CD4-positive, alpha-beta memory T cell (primary cell): ENCODE results near the gene NLGN2. TPM values are rescaled to one million over a fixed set of nuclear protein-coding genes. Genes with fewer than 3 reads are reported as not detected.
A peak's percentile ranks its signal among the peaks of the same experiment; 100 is the strongest.

Experiments
- CTCF ChIA-PET: fragments of 350-600 bp; sonication (Branson Sonifier 250); formaldehyde crosslinking; loops from one replicate; lab custom pipeline; 2021; ENCODE audit warnings: inconsistent platforms; ENCODE audit not compliant: partially characterized antibody; lab: Charles Lee
- POLR2A ChIA-PET: fragments of 350-600 bp; sonication (Branson Sonifier 250); formaldehyde crosslinking; loops from one replicate; lab custom pipeline; 2021; ENCODE audit not compliant: partially characterized antibody; lab: Charles Lee
- DNase-seq, 5 donors: peaks; one replicate each; pipeline versions ENCODE4 v3.0.0 to v3.0.0-alpha.2; 2020 to 2022; ENCODE audit warnings: mixed read lengths in 1 of 5
- H3K27ac ChIP-seq: one replicate; pipeline ENCODE4 v1.7.0; 2013; ENCODE audit warnings: low read depth, low read length
- H3K27me3 ChIP-seq: 2 replicates; pipeline ENCODE4 v1.7.0; 2013; ENCODE audit warnings: mild to moderate bottlenecking, low read length, moderate library complexity; ENCODE audit not compliant: insufficient read depth
- H3K36me3 ChIP-seq: 2 replicates; pipeline ENCODE4 v1.7.0; 2013; ENCODE audit warnings: mild to moderate bottlenecking, low read length, moderate library complexity; ENCODE audit not compliant: insufficient read depth
- H3K4me1 ChIP-seq: 2 replicates; pipeline ENCODE4 v1.7.0; 2013; ENCODE audit warnings: mild to moderate bottlenecking, low read length, moderate library complexity; ENCODE audit not compliant: insufficient read depth
- H3K4me3 ChIP-seq, 2 donors: one replicate each; pipeline ENCODE4 v1.7.0; 2013; ENCODE audit warnings: low read length in 2 of 2, mild to moderate bottlenecking in 1 of 2
- H3K9me3 ChIP-seq, 2 donors: one replicate each; pipeline ENCODE4 v1.7.0; 2013; ENCODE audit warnings: low read length in 2 of 2, control low read depth in 1 of 2; ENCODE audit not compliant: control insufficient read depth in 1 of 2
- H3K27ac Mint-ChIP-seq, 7 donors: one replicate each; pipeline ENCODE4 v1.8.0; 2020 to 2021; ENCODE audit warnings: mixed read lengths in 7 of 7, mild to moderate bottlenecking in 6 of 7, inconsistent platforms in 3 of 7, moderate library complexity in 3 of 7
- H3K27me3 Mint-ChIP-seq, 2 donors: one replicate each; pipeline ENCODE4 v1.8.0; 2020 to 2021; ENCODE audit warnings: mixed read lengths in 2 of 2
- H3K36me3 Mint-ChIP-seq, 2 donors: one replicate each; pipeline ENCODE4 v1.8.0; 2020 to 2021; ENCODE audit warnings: mixed read lengths in 2 of 2, inconsistent platforms in 1 of 2, mild to moderate bottlenecking in 1 of 2
- H3K4me1 Mint-ChIP-seq, 4 donors: one replicate each; pipeline ENCODE4 v1.8.0; 2020 to 2021; ENCODE audit warnings: mixed read lengths in 4 of 4, mild to moderate bottlenecking in 1 of 4
- H3K4me3 Mint-ChIP-seq, 8 donors: one replicate each; pipeline ENCODE4 v1.8.0; 2020 to 2021; ENCODE audit warnings: mixed read lengths in 8 of 8, mild to moderate bottlenecking in 7 of 8, moderate library complexity in 6 of 8, inconsistent platforms in 3 of 8
- H3K9me3 Mint-ChIP-seq, 8 donors: one replicate each; pipeline ENCODE4 v1.8.0; 2020 to 2021; ENCODE audit warnings: mixed read lengths in 8 of 8, mild to moderate bottlenecking in 5 of 8, inconsistent platforms in 3 of 8, moderate library complexity in 1 of 8
- intact Hi-C: fragments of 100-400 bp; cut with micrococcal nuclease; formaldehyde crosslinking; loops from one replicate; pipeline ENCODE4 v1.15.1; 2023
- polyA plus RNA-seq, 2 donors: library from polyadenylated mRNA; unstranded; fragments of 300-500 nt; fragmentation: Illumina TruSeq; gene quantifications; one replicate each; pipeline ENCODE4 v1.2.3, GENCODE V29; 2021
- total RNA-seq, 2 experiments: library from RNA; stranded (reverse); gene quantifications; one replicate each; pipeline ENCODE4 v1.2.3, GENCODE V29; 2021

NLGN2 gene
- total and polyA plus RNA-seq, 4 experiments from 2014 or later: 0.08 to 9.8 (median 8.8) TPM; not detected in 1

GRCh38 chr17:7382901-7383300 lies 24.7 kb upstream of the NLGN2 start:
- no peak overlapping the region for H3K4me3 ChIP-seq
- peaks cover 8 to 28% (median 13%) of the 10 kb centered on the region in 4 donors for H3K4me1 Mint-ChIP-seq
- H3K9me3 Mint-ChIP-seq: peaks cover 0 to 6% (median 0%) of the 10 kb centered on the region in 8 donors
- peaks cover 7 to 14% of the 10 kb centered on the region in 2 donors for H3K36me3 Mint-ChIP-seq
- H3K4me1 ChIP-seq: peaks cover 16% of the 10 kb centered on the region
- intact Hi-C loops: no loop called here
- no peaks in the 10 kb centered on the region for H3K9me3 ChIP-seq
- no peak overlapping the region for H3K27ac ChIP-seq
- POLR2A ChIA-PET: interaction anchor here (0.8 to 4.7 kb wide), 14 partner anchors 11 to 305 kb away, joined by 3 to 57 read pairs (median 8); partner anchors contain the start of genes ACAP1, CHRNB1, GPS2 and KCTD11
- peak overlapping the region in 5 of 8 donors; percentile 15 to 57 (median 35) for H3K4me3 Mint-ChIP-seq
- CTCF ChIA-PET: interaction anchor here (1.0 to 3.0 kb wide), 3 partner anchors 26 to 53 kb away, joined by 3 to 14 read pairs (median 5); partner anchors contain the start of gene TMEM102
- no peak for DNase-seq
- H3K36me3 ChIP-seq: no peaks in the 10 kb centered on the region
- H3K27ac Mint-ChIP-seq: peak overlapping the region in 2 of 7 donors; percentile 15 to 30
- peaks cover 9% of the 10 kb centered on the region for H3K27me3 ChIP-seq
- peaks cover 28 to 32% of the 10 kb centered on the region in 2 donors for H3K27me3 Mint-ChIP-seq

GRCh38 chr17:7383371-7383741 lies 24.3 kb upstream of the NLGN2 start:
- H3K4me1 Mint-ChIP-seq: peaks cover 8 to 28% (median 13%) of the 10 kb centered on the region in 4 donors
- H3K36me3 ChIP-seq: peaks cover under 1% of the 10 kb centered on the region
- peak overlapping the region in 6 of 8 donors; percentile 7 to 86 (median 67) for H3K4me3 Mint-ChIP-seq
- H3K27ac Mint-ChIP-seq: peak overlapping the region in 3 of 7 donors; percentile 30 to 95 (median 78)
- no peaks in the 10 kb centered on the region for H3K9me3 ChIP-seq
- H3K27me3 ChIP-seq: peaks cover 9% of the 10 kb centered on the region
- intact Hi-C loops: no loop called here
- CTCF ChIA-PET: interaction anchor here (1.0 to 3.0 kb wide), 4 partner anchors 27 to 201 kb away, joined by 3 to 14 read pairs (median 4); partner anchors contain the start of genes MPDU1 and TMEM102
- H3K36me3 Mint-ChIP-seq: peaks cover 7 to 15% of the 10 kb centered on the region in 2 donors
- peaks cover 0 to 6% (median 0%) of the 10 kb centered on the region in 8 donors for H3K9me3 Mint-ChIP-seq
- H3K4me3 ChIP-seq: peak overlapping the region in 1 of 2 donors; percentile 86
- DNase-seq: no peak
- H3K27me3 Mint-ChIP-seq: peaks cover 28 to 32% of the 10 kb centered on the region in 2 donors
- POLR2A ChIA-PET: interaction anchor here (0.9 to 6.8 kb wide), 19 partner anchors 9 to 304 kb away, joined by 3 to 69 read pairs (median 10); partner anchors contain the start of genes ACAP1, CHRNB1, GPS2 and KCTD11
- peak overlapping the region; percentile 72 for H3K27ac ChIP-seq
- H3K4me1 ChIP-seq: peaks cover 16% of the 10 kb centered on the region

GRCh38 chr17:7383742-7384488 lies 23.7 kb upstream of the NLGN2 start:
- H3K27ac ChIP-seq: peak overlapping the region; percentile 72
- intact Hi-C loops: loop anchor here (1.0 kb wide), 3 partner anchors 10 to 51 kb away; partner anchors contain the start of genes PLSCR3, TMEM102 and TMEM256
- CTCF ChIA-PET: interaction anchor here (1.1 to 2.2 kb wide), 4 partner anchors 20 to 200 kb away, joined by 3 to 8 read pairs (median 4); partner anchors contain the start of genes MPDU1 and TMEM256

GRCh38 chr17:7384489-7385081 lies 23.1 kb upstream of the NLGN2 start:
- peak overlapping the region; percentile 72 for H3K27ac ChIP-seq
- CTCF ChIA-PET: interaction anchor here (1.1 to 2.2 kb wide), 4 partner anchors 19 to 199 kb away, joined by 3 to 8 read pairs (median 4); partner anchors contain the start of genes MPDU1 and TMEM256

More at GRCh38 chr17:7383742-7384488, 23.7 kb upstream of the NLGN2 start:
- POLR2A ChIA-PET: interaction anchor here (0.6 to 6.8 kb wide), 30 partner anchors 9 to 302 kb away, joined by 3 to 69 read pairs (median 6); partner anchors contain the start of genes ACAP1, CHRNB1, FGF11 and FXR2
- Histone ChIP-seq H3K27me3 (peaks cover 9% of the 10 kb centered on the region), H3K4me1 (peaks cover 16% of the 10 kb centered on the region), H3K36me3 (peaks cover 6% of the 10 kb centered on the region), H3K9me3 (no peaks in the 10 kb centered on the region), H3K4me3 (peak overlapping the region; percentile 42 to 86)
- H3K9me3 Mint-ChIP-seq: peaks cover 0 to 6% (median 0%) of the 10 kb centered on the region in 8 donors
- peaks cover 28 to 32% of the 10 kb centered on the region in 2 donors for H3K27me3 Mint-ChIP-seq
- peaks cover 7 to 19% of the 10 kb centered on the region in 2 donors for H3K36me3 Mint-ChIP-seq
- H3K4me3 Mint-ChIP-seq: peak overlapping the region; percentile 80 to 87 (median 82)
- H3K4me1 Mint-ChIP-seq: peaks cover 8 to 28% (median 13%) of the 10 kb centered on the region in 4 donors
- DNase-seq: peak; percentile 82 to 87 (median 84)
- peak overlapping the region; percentile 88 to 97 (median 94) for H3K27ac Mint-ChIP-seq

GRCh38 chr17:7388856-7389255 lies 18.8 kb upstream of the NLGN2 start:
- no peak overlapping the region for H3K27ac Mint-ChIP-seq

More at GRCh38 chr17:7384489-7385081, 23.1 kb upstream of the NLGN2 start:
- POLR2A ChIA-PET: interaction anchor here (0.6 to 6.8 kb wide), 28 partner anchors 9 to 302 kb away, joined by 3 to 69 read pairs (median 6); partner anchors contain the start of genes ACAP1, FGF11, FXR2 and GPS2
- no peak for DNase-seq
- Mint-ChIP-seq H3K9me3 (peaks cover 0 to 1% (median 0%) of the 10 kb centered on the region in 8 donors), H3K27ac (peak overlapping the region; percentile 88 to 97 (median 94)), H3K36me3 (peaks cover 6 to 26% of the 10 kb centered on the region in 2 donors), H3K27me3 (peaks cover 22 to 26% of the 10 kb centered on the region in 2 donors), H3K4me1 (peaks cover 8 to 32% (median 13%) of the 10 kb centered on the region in 4 donors), H3K4me3 (peak overlapping the region; percentile 80 to 87 (median 82))
- Histone ChIP-seq H3K4me1 (peaks cover 19% of the 10 kb centered on the region), H3K27me3 (peaks cover 9% of the 10 kb centered on the region), H3K9me3 (no peaks in the 10 kb centered on the region), H3K4me3 (peak overlapping the region; percentile 42 to 86), H3K36me3 (peaks cover 13% of the 10 kb centered on the region)
- intact Hi-C loops: loop anchor here (1.0 kb wide), 3 partner anchors 10 to 51 kb away; partner anchors contain the start of genes PLSCR3, TMEM102 and TMEM256

More at GRCh38 chr17:7388856-7389255, 18.8 kb upstream of the NLGN2 start:
- Histone ChIP-seq H3K27me3 (no peaks in the 10 kb centered on the region), H3K4me1 (peaks cover 51% of the 10 kb centered on the region), H3K4me3 (no peak overlapping the region), H3K36me3 (peaks cover 42% of the 10 kb centered on the region), H3K27ac (no peak overlapping the region), H3K9me3 (no peaks in the 10 kb centered on the region)
- intact Hi-C loops: no loop called here
- no peak for DNase-seq
- Mint-ChIP-seq H3K36me3 (peaks cover 34 to 56% of the 10 kb centered on the region in 2 donors), H3K4me1 (peaks cover 11 to 53% (median 32%) of the 10 kb centered on the region in 4 donors), H3K4me3 (no peak overlapping the region), H3K27me3 (no peaks in the 10 kb centered on the region), H3K9me3 (no peaks in the 10 kb centered on the region)
- ChIA-PET CTCF (interaction anchor here (0.7 to 3.3 kb wide), 2 partner anchors 33 to 47 kb away, joined by 4 to 14 read pairs; partner anchors contain the start of gene TMEM95), POLR2A (interaction anchor here (1.1 to 6.8 kb wide), 4 partner anchors 9 to 38 kb away, joined by 3 to 69 read pairs (median 8); partner anchors contain the start of gene TMEM256)
